ENCODE data around the gene LIPC.

Gene LIPC

GRCh38 chr15:58590926-58591325 lies 159.1 kb downstream of the LIPC start:
- POLR2A ChIA-PET: no interaction called here
- CTCF ChIA-PET: interaction anchor here (0.9 kb wide), 1 partner anchor 911 kb away, joined by 3 read pairs; no protein-coding TSS in a partner anchor
- no peak for DNase-seq (ENCODE audit: extremely low spot score)
- no peak for TF ChIP-seq CTCF (IDR thresholded peaks at IDR 0.05; ENCODE audit: control extremely low read depth, extremely low read depth, low read depth, missing control alignments)

- POLR2A ChIA-PET: no interaction called here
- TF ChIP-seq CTCF (IDR thresholded peaks at IDR 0.05; ENCODE audit: control extremely low read depth, extremely low read depth, low read depth, missing control alignments): no peak
Observed at GRCh38 chr15:58593870-58594269, 162.1 kb downstream of the LIPC start.

GRCh38 chr15:58594898-58595297 lies 163.1 kb downstream of the LIPC start:
- DNase-seq (ENCODE audit: extremely low spot score): no peak
- CTCF ChIA-PET: no interaction called here
- POLR2A ChIA-PET: no interaction called here
- TF ChIP-seq CTCF (IDR thresholded peaks at IDR 0.05; ENCODE audit: control extremely low read depth, extremely low read depth, low read depth, missing control alignments): no peak

More at GRCh38 chr15:58593870-58594269, 162.1 kb downstream of the LIPC start:
- peak; percentile 25 for DNase-seq (ENCODE audit: extremely low spot score)
- CTCF ChIA-PET: no interaction called here

- no peak for TF ChIP-seq CTCF (IDR thresholded peaks at IDR 0.05; ENCODE audit: control extremely low read depth, extremely low read depth, low read depth, missing control alignments)
- no peak for DNase-seq (ENCODE audit: extremely low spot score)
- CTCF ChIA-PET: no interaction called here
- POLR2A ChIA-PET: no interaction called here
Observed at GRCh38 chr15:58595516-58596263, 163.9 kb downstream of the LIPC start.

- ChIA-PET POLR2A (interaction anchor here (0.7 kb wide), 1 partner anchor 35 kb away, joined by 3 read pairs; no protein-coding TSS in a partner anchor), CTCF (interaction anchor here (1.0 to 1.5 kb wide), 4 partner anchors 9 to 25 kb away, joined by 3 to 4 read pairs (median 3); no protein-coding TSS in a partner anchor)
- DNase-seq (ENCODE audit: extremely low spot score): no peak
- no peak for TF ChIP-seq CTCF (IDR thresholded peaks at IDR 0.05; ENCODE audit: control extremely low read depth, extremely low read depth, low read depth, missing control alignments)
Observed at GRCh38 chr15:58597943-58598828, 166.4 kb downstream of the LIPC start.

GRCh38 chr15:58598829-58599210 lies 167.0 kb downstream of the LIPC start:
- no peak for TF ChIP-seq CTCF (IDR thresholded peaks at IDR 0.05; ENCODE audit: control extremely low read depth, extremely low read depth, low read depth, missing control alignments)
- ChIA-PET CTCF (interaction anchor here (1.1 to 1.4 kb wide), 2 partner anchors 9 to 25 kb away, joined by 3 to 4 read pairs; no protein-coding TSS in a partner anchor), POLR2A (interaction anchor here (0.7 kb wide), 1 partner anchor 34 kb away, joined by 3 read pairs; no protein-coding TSS in a partner anchor)
- no peak for DNase-seq (ENCODE audit: extremely low spot score)
